Measurements from ENCODE around the gene KIF1C.

DNA sequence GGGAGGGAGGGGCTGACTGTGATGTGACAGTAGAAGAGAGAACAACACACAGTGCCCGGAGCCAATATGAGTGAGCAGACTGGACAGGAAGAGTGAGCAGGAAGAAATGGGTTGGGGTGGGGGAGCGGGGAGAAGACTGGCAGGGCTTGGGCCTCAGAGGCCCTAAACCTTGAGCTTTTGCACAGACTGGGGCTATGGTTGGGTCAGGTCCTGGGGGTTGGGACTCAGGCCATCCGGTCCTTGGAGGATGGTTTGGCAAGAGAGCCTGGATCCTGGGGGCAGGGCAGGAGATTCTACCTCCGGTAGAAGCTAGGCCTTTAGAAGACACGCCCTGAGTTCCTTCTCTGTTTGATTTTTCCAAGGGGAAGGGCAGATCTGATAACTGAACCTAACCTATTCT is 11.3 kb upstream of the KIF1C start:
- no peak for TF ChIP-seq POLR2A (IDR thresholded peaks at IDR 0.05; ENCODE audit: low read length)
- no peak for TF ChIP-seq GATA1 (IDR thresholded peaks at IDR 0.05; ENCODE audit: low read depth, low read length)

Measured in erythroblast (primary cell).